A673 (cell line): ENCODE data around the gene PTPDC1. TPM values are rescaled to one million over a fixed set of nuclear protein-coding genes. Genes with fewer than 3 reads are reported as not detected.
"Not testable (repeated sequence)": the region's sequence is repeated elsewhere in the genome, so short reads cannot be mapped to it uniquely, and the experiment has no call there.

Source experiments
- BruUV-seq: library from RNA; stranded (reverse); fragments of 400-500 nt; replicated peaks from 2 replicates; lab custom pipeline; 2021; lab: Mats Ljungman, UMichigan
- CTCF ChIA-PET: fragments of 300-600 bp; sonication (Branson Sonifier 250); formaldehyde crosslinking; loops from one replicate; lab custom pipeline; 2022; ENCODE audit warnings: antibody characterized with exemption; lab: Charles Lee
- POLR2A ChIA-PET: fragments of 300-600 bp; sonication (Branson Sonifier 250); formaldehyde crosslinking; loops from one replicate; lab custom pipeline; 2022; ENCODE audit warnings: antibody characterized with exemption; ENCODE audit not compliant: low non-redundant PET; lab: Charles Lee
- DNase-seq: peaks from one replicate; pipeline ENCODE4 v3.0.0-alpha.2; 2015; ENCODE audit warnings: low spot score
- H3K27ac ChIP-seq: fragments of 200-600 bp; sonication (generic); 2 replicates; pipeline ENCODE4 v1.5.1; 2016; ENCODE audit warnings: mixed run types, low read depth, mild to moderate bottlenecking, mixed read lengths, antibody characterized with exemption, low read length; ENCODE audit not compliant: poor library complexity, severe bottlenecking
- H3K27me3 ChIP-seq: fragments of 200-600 bp; sonication (generic); replicated peaks from 2 replicates; pipeline ENCODE4 v1.6.1; 2017; ENCODE audit warnings: mixed run types, low read depth, mild to moderate bottlenecking, mixed read lengths, antibody characterized with exemption, low read length; ENCODE audit not compliant: insufficient read depth, poor library complexity
- H3K36me3 ChIP-seq: fragments of 200-600 bp; sonication (generic); 2 replicates; pipeline ENCODE4 v1.6.1; 2016; ENCODE audit warnings: mixed run types, mild to moderate bottlenecking, mixed read lengths, antibody characterized with exemption, low read length; ENCODE audit not compliant: insufficient read depth, poor library complexity, severe bottlenecking
- H3K4me1 ChIP-seq: fragments of 200-600 bp; sonication (generic); 2 replicates; pipeline ENCODE4 v1.6.1; 2017; ENCODE audit warnings: mixed run types, mild to moderate bottlenecking, mixed read lengths, antibody characterized with exemption, low read length; ENCODE audit not compliant: insufficient read depth, poor library complexity, severe bottlenecking
- H3K4me3 ChIP-seq: fragments of 200-600 bp; sonication (generic); 2 replicates; pipeline ENCODE4 v1.5.1; 2016; ENCODE audit warnings: low read depth, mixed run types, mild to moderate bottlenecking, mixed read lengths, low read length; ENCODE audit not compliant: poor library complexity, severe bottlenecking
- H3K9me3 ChIP-seq: fragments of 200-600 bp; sonication (generic); 2 replicates; pipeline ENCODE4 v1.6.1; 2016; ENCODE audit warnings: mixed run types, low read depth, mild to moderate bottlenecking, mixed read lengths, antibody characterized with exemption, low read length; ENCODE audit not compliant: poor library complexity, severe bottlenecking
- CTCF ChIP-seq: fragments of 300-800, 200-600 bp; sonication (generic); conservative IDR thresholded peaks from 2 replicates; pipeline ENCODE4 v1.5.1; 2017; ENCODE audit warnings: low read depth, mild to moderate bottlenecking, antibody characterized with exemption, low read length, moderate library complexity, mixed read lengths
- EZH2 ChIP-seq: fragments of 200-600 bp; sonication (generic); IDR thresholded peaks from 2 replicates; pipeline ENCODE4 v1.6.1; 2017; ENCODE audit warnings: borderline replicate concordance, low read depth, mild to moderate bottlenecking, mixed read lengths, antibody characterized with exemption, low read length; ENCODE audit not compliant: poor library complexity, severe bottlenecking
- intact Hi-C: fragments of 100-400 bp; cut with micrococcal nuclease; formaldehyde crosslinking; loops from one replicate; pipeline ENCODE4 v1.10.0; 2022; ENCODE audit not compliant: unreplicated experiment
- total RNA-seq: library from RNA; stranded (reverse); gene quantifications from 2 replicates; pipeline ENCODE4 v1.2.3, GENCODE V29; 2021

Gene PTPDC1
- total RNA-seq, 1 experiment from 2014 or later: 3.5 TPM

GRCh38 chr9:94083384-94083783 lies 880 bp upstream of the PTPDC1 start:
- Histone ChIP-seq H3K4me3 (no peak overlapping the region), H3K9me3 (no peaks in the 10 kb centered on the region), H3K27ac (no peak overlapping the region), H3K36me3 (no peaks in the 10 kb centered on the region), H3K27me3 (no peaks in the 10 kb centered on the region), H3K4me1 (peaks cover 4% of the 10 kb centered on the region)
- TF ChIP-seq EZH2: no peak
- POLR2A ChIA-PET: interaction anchor here (0.6 kb wide), 1 partner anchor 115 kb away, joined by 3 read pairs; no protein-coding TSS in a partner anchor
- intact Hi-C loops: no loop called here
- DNase-seq: no peak
- CTCF ChIA-PET: no interaction called here
- BruUV-seq: no TSS peak

- Histone ChIP-seq H3K27me3 (no peaks in the 10 kb centered on the region), H3K9me3 (no peaks in the 10 kb centered on the region), H3K27ac (no peak overlapping the region), H3K36me3 (no peaks in the 10 kb centered on the region), H3K4me3 (no peak overlapping the region), H3K4me1 (peaks cover 4% of the 10 kb centered on the region)
- TF ChIP-seq CTCF (no peak), EZH2 (no peak)
- intact Hi-C loops: no loop called here
- CTCF ChIA-PET: no interaction called here
- TSS peak; percentile 57 for BruUV-seq
- POLR2A ChIA-PET: no interaction called here
- peak; percentile 50 for DNase-seq
Observed at GRCh38 chr9:94085062-94085639, 887 bp downstream of the PTPDC1 start.

GRCh38 chr9:94086486-94087345 lies 2.5 kb downstream of the PTPDC1 start:
- peak; percentile 20 for DNase-seq
- intact Hi-C loops: no loop called here
- peaks cover 4% of the 10 kb centered on the region for H3K4me1 ChIP-seq
- H3K9me3 ChIP-seq: no peaks in the 10 kb centered on the region
- TF ChIP-seq CTCF (no peak), EZH2 (no peak)
- CTCF ChIA-PET: no interaction called here
- H3K27ac ChIP-seq: no peak overlapping the region
- BruUV-seq: no TSS peak
- H3K36me3 ChIP-seq: no peaks in the 10 kb centered on the region
- POLR2A ChIA-PET: no interaction called here
- H3K27me3 ChIP-seq: no peaks in the 10 kb centered on the region
- H3K4me3 ChIP-seq: no peak overlapping the region

- H3K27me3 ChIP-seq, H3K4me3 ChIP-seq, H3K36me3 ChIP-seq, intact Hi-C loops, CTCF ChIA-PET, H3K4me1 ChIP-seq, H3K9me3 ChIP-seq, DNase-seq, H3K27ac ChIP-seq, BruUV-seq, POLR2A ChIA-PET: not testable (repeated sequence)
Observed at GRCh38 chr9:94094219-94095145, 10.2 kb downstream of the PTPDC1 start.
